SU-DHL-6 (cell line): ENCODE data around the gene HASPIN.
A peak's percentile ranks its signal among the peaks of the same experiment; 100 is the strongest.

Source experiments
- H2AFZ ChIP-seq: fragments of 200-600 bp; sonication (generic); 2 replicates; pipeline ENCODE4 v1.6.1; 2014; ENCODE audit warnings: low read depth, mild to moderate bottlenecking, moderate library complexity, mixed read lengths, antibody characterized with exemption, low read length; ENCODE audit not compliant: severe bottlenecking
- H3F3A ChIP-seq: fragments of 200-600 bp; shearing (Covaris generic); 2 replicates; pipeline ENCODE4 v1.6.0; 2016; ENCODE audit warnings: antibody characterized with exemption, mild to moderate bottlenecking; ENCODE audit not compliant: insufficient read depth
- H3K27ac ChIP-seq: fragments of 200-600 bp; sonication (generic); 2 replicates; pipeline ENCODE4 v1.5.1; 2016; ENCODE audit warnings: low read depth, mild to moderate bottlenecking, low read length, moderate library complexity, mixed read lengths
- H3K27me3 ChIP-seq: fragments of 200-600 bp; sonication (generic), shearing (Covaris generic); 2 replicates; pipeline ENCODE4 v1.6.0; 2014; ENCODE audit warnings: mild to moderate bottlenecking, low read length
- H3K36me3 ChIP-seq: fragments of 200-600 bp; sonication (generic); 2 replicates; pipeline ENCODE4 v1.6.1; 2014; ENCODE audit warnings: mild to moderate bottlenecking, low read length, mixed read lengths
- H3K4me2 ChIP-seq: fragments of 300-600, 200-600 bp; shearing (Covaris generic), sonication (generic); 2 replicates; pipeline ENCODE4 v1.6.0; 2014; ENCODE audit warnings: low read length, low read depth, mild to moderate bottlenecking; ENCODE audit not compliant: poor library complexity, severe bottlenecking
- H3K4me3 ChIP-seq: fragments of 200-600 bp; sonication (generic); 2 replicates; pipeline ENCODE4 v1.5.1; 2014; ENCODE audit warnings: antibody characterized with exemption, low read length, mild to moderate bottlenecking, mixed read lengths; ENCODE audit not compliant: insufficient read depth, poor library complexity, severe bottlenecking
- H3K79me2 ChIP-seq: fragments of 200-600 bp; sonication (generic); 2 replicates; pipeline ENCODE4 v1.6.1; 2014; ENCODE audit warnings: mild to moderate bottlenecking, low read length, moderate library complexity; ENCODE audit not compliant: insufficient read depth
- H3K9ac ChIP-seq: fragments of 200-600 bp; sonication (generic); 2 replicates; pipeline ENCODE4 v1.7.0; 2014; ENCODE audit warnings: mild to moderate bottlenecking, low read length
- H3K9me2 ChIP-seq: fragments of 200-600 bp; sonication (generic); replicated peaks from 2 replicates; pipeline ENCODE4 v1.6.1; 2014; ENCODE audit warnings: low read length; ENCODE audit not compliant: insufficient read depth
- H3K9me3 ChIP-seq: fragments of 200-600 bp; sonication (generic); 2 replicates; pipeline ENCODE4 v1.6.1; 2014; ENCODE audit warnings: low read length, mixed read lengths; ENCODE audit not compliant: insufficient read depth
- H4K20me1 ChIP-seq: fragments of 200-600 bp; sonication (generic); 2 replicates; pipeline ENCODE4 v1.6.1; 2014; ENCODE audit warnings: low read depth, mild to moderate bottlenecking, antibody characterized with exemption, low read length, moderate library complexity, mixed read lengths
- EZH2phosphoT487 ChIP-seq: fragments of 200-600 bp; sonication (generic), shearing (Covaris generic); conservative IDR thresholded peaks from 2 replicates; pipeline ENCODE4 v1.6.1; 2018; ENCODE audit warnings: mild to moderate bottlenecking, antibody characterized with exemption, low read length, moderate library complexity, mixed read lengths
- TF ChIP-seq, protein P1 (sequence below): fragments of 200-600 bp; sonication (generic); IDR thresholded peaks from one replicate; pipeline ENCODE4 v1.5.1; 2017; ENCODE audit warnings: antibody characterized with exemption, mild to moderate bottlenecking, low read length, moderate library complexity; ENCODE audit not compliant: insufficient read depth, poor library complexity, severe bottlenecking

Gene HASPIN

DNA sequence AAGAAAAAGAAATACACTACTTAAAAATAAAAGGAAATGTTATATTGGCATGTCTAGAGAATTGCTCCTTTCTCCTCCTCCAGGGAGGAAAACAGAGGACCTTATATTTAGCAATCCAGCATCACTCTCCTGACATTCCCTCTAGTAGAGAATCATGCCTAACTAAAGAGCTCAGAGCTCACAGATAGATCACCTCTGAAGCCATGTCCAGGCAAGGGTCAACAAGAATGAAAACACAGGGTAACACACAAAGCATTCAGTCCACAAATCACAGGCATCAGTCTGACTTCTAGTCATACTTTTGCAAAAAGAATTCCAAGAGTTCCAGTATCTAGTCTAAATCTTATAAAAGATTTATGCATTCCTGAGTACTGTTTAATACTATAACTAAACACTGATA, 4.4 kb upstream of the HASPIN start:
- Histone ChIP-seq H2AFZ (no peak overlapping the region), H3K79me2 (peaks cover 17% of the 10 kb centered on the region), H4K20me1 (no peaks in the 10 kb centered on the region), H3F3A (no peaks in the 10 kb centered on the region), H3K9me2 (no peaks in the 10 kb centered on the region), H3K9me3 (no peaks in the 10 kb centered on the region), H3K4me3 (no peak overlapping the region), H3K27ac (no peak overlapping the region), H3K36me3 (peaks cover 14% of the 10 kb centered on the region; the same call in 1 of the 2 replicates), H3K9ac (no peak overlapping the region), H3K4me2 (no peak overlapping the region), H3K27me3 (no peaks in the 10 kb centered on the region)
- TF ChIP-seq, protein P1, sequence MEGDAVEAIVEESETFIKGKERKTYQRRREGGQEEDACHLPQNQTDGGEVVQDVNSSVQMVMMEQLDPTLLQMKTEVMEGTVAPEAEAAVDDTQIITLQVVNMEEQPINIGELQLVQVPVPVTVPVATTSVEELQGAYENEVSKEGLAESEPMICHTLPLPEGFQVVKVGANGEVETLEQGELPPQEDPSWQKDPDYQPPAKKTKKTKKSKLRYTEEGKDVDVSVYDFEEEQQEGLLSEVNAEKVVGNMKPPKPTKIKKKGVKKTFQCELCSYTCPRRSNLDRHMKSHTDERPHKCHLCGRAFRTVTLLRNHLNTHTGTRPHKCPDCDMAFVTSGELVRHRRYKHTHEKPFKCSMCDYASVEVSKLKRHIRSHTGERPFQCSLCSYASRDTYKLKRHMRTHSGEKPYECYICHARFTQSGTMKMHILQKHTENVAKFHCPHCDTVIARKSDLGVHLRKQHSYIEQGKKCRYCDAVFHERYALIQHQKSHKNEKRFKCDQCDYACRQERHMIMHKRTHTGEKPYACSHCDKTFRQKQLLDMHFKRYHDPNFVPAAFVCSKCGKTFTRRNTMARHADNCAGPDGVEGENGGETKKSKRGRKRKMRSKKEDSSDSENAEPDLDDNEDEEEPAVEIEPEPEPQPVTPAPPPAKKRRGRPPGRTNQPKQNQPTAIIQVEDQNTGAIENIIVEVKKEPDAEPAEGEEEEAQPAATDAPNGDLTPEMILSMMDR, result no peak
- TF ChIP-seq EZH2phosphoT487, result no peak

DNA sequence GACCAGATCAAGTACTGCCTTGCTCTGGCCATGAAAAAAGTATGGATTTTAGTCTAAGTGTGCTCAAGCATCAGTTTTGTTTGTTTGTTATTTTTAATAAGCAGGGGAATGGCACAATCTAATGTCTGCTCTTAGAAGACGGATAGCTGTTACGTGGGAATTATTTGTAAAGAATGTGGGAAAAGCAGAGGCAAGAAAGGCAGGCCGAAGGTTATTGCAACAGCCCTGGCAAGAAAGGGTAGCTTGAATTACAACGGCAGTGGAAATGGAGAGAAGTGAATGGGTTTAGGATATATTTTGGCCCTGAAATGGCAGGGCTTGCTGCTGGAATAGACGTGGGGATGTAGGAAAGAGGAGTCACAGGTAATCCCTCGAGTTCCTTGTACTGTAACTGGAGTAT, 987 bp upstream of the HASPIN start:
- no peak for TF ChIP-seq EZH2phosphoT487
- TF ChIP-seq, protein P1, result no peak
- H3K79me2 ChIP-seq, result peaks cover 48% of the 10 kb centered on the region

DNA sequence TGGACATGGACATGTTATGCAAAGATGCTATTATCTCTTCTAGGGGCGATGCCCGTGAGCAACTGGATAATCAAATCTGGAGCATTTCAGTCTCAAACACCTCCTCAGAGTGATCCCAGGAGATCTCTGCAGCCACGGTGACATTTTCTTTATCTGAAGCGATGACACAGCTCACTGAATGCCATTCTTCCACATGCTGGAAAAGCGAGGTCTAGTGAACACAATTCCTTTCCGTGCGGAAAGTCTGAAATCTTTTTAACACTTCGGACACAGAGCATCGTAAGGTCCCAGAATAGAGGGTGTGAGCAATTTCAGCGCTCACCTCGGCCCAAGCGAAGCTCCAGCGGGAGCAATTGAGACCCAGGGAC, 531 bp upstream of the HASPIN start:
- Histone ChIP-seq H3K36me3 (peaks cover 12% of the 10 kb centered on the region; the same call in 1 of the 2 replicates), H3K9me3 (no peaks in the 10 kb centered on the region), H3K27ac (peak overlapping the region; percentile 48), H3K79me2 (peaks cover 53% of the 10 kb centered on the region), H3K9me2 (no peaks in the 10 kb centered on the region), H3F3A (no peaks in the 10 kb centered on the region), H3K4me3 (peak overlapping the region; percentile 79), H3K9ac (peak overlapping the region; percentile 91), H3K4me2 (peak overlapping the region; percentile 83), H4K20me1 (peaks cover 5% of the 10 kb centered on the region; the same call in 1 of the 2 replicates), H2AFZ (peak overlapping the region; percentile 60), H3K27me3 (no peaks in the 10 kb centered on the region)
- TF ChIP-seq, protein P1, result no peak
- TF ChIP-seq EZH2phosphoT487, result no peak

More for the DNA sequence above, 987 bp upstream of the HASPIN start:
- Histone ChIP-seq H3K9ac (peak overlapping the region; percentile 91), H3K27ac (no peak overlapping the region), H3K4me3 (peak overlapping the region; percentile 79), H2AFZ (no peak overlapping the region), H3F3A (no peaks in the 10 kb centered on the region), H3K9me3 (no peaks in the 10 kb centered on the region), H3K9me2 (no peaks in the 10 kb centered on the region), H3K4me2 (peak overlapping the region; percentile 83), H4K20me1 (peaks cover 5% of the 10 kb centered on the region; the same call in 1 of the 2 replicates), H3K27me3 (no peaks in the 10 kb centered on the region), H3K36me3 (peaks cover 11% of the 10 kb centered on the region; the same call in 1 of the 2 replicates)
